GM12873 (cell line): ENCODE results near the gene DENND5A.

ENCODE experiments used
- CTCF ChIP-seq: IDR thresholded peaks from 2 replicates; pipeline ENCODE4 v1.5.1; 2012; ENCODE audit warnings: low read depth, mild to moderate bottlenecking, moderate library complexity, low read length, control low read depth; ENCODE audit not compliant: insufficient read depth; ENCODE audit errors: missing control alignments

The DENND5A gene

GRCh38 chr11:9146477-9146876 is 118.7 kb downstream of the DENND5A start:
- TF ChIP-seq CTCF = no peak

- TF ChIP-seq CTCF = no peak
Observed at GRCh38 chr11:9145283-9145682, 119.9 kb downstream of the DENND5A start.

- no peak for TF ChIP-seq CTCF
Observed at GRCh38 chr11:9144828-9145227, 120.3 kb downstream of the DENND5A start.

- no peak for TF ChIP-seq CTCF
Observed at GRCh38 chr11:9143721-9144120, 121.4 kb downstream of the DENND5A start.

- TF ChIP-seq CTCF = no peak
Observed at GRCh38 chr11:9142732-9143131, 122.4 kb downstream of the DENND5A start.

GRCh38 chr11:9141186-9141585 is 124.0 kb downstream of the DENND5A start:
- TF ChIP-seq CTCF = no peak

GRCh38 chr11:9139628-9140357 is 125.4 kb downstream of the DENND5A start:
- no peak for TF ChIP-seq CTCF
